ENCODE data around the gene JAML. TPM values are rescaled to one million over a fixed set of nuclear protein-coding genes. Genes with fewer than 3 reads are reported as not detected.

The JAML gene
- total and polyA plus RNA-seq, 2 of the 13 experiments (the other 11 are each of a cell fraction or from before 2014, with no cell fraction given), result 2.0 to 3.3 TPM

DNA sequence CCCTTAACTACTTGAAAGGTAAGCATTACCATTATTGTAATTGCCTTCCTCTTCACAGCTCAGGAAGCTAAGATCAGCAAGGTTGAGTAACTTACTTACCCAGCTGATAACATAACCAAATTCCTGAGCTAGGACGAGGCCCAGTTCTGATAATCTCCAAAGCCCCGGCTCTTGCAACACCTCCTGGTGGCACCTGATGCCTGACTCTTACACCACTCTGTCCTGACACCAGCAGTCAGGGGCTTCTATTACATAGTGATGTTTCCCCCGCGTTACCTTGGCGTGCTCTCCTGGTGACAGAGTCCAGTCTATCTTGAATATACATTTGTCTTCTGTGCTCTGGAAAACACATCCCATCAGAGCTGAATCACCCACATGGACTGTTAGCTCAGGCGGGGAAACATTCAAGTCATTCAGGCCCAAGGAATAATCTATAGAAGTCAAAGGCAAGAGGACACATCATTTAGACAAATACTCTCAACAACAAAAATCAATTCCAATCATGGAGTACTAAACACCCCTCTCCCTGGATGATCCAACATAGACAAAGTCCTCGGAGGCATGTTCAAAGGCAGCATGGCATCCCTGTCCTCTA, 12.6 kb downstream of the JAML start (continued):
- TF ChIP-seq POLR2A (IDR thresholded peaks at IDR 0.05; ENCODE audit: insufficient read depth in 1 of 2, low read depth in 2 of 2, low read length in 2 of 2) (peak in 1 of 2 experiments; percentile 52; a peak in 1 of 4 replicates), SP4 (CRISPR knock-in tag; IDR thresholded peaks at IDR 0.05) (peak; percentile 45; the same call in 1 of the 2 replicates), ZNF619 (CRISPR knock-in tag; IDR thresholded peaks at IDR 0.05) (no peak), MIXL1 (CRISPR knock-in tag; IDR thresholded peaks at IDR 0.05) (peak; percentile 67; the same call in 1 of the 2 replicates), GABPA (IDR thresholded peaks at IDR 0.05; ENCODE audit: low read depth, low read length) (no peak), GABPA (CRISPR knock-in tag; IDR thresholded peaks at IDR 0.05; ENCODE audit: low read depth) (peak; percentile 41; the same call in 1 of the 2 replicates), ZNF775 (CRISPR knock-in tag; IDR thresholded peaks at IDR 0.05; ENCODE audit: borderline replicate concordance) (no peak; the same call in 1 of the 2 replicates), FIP1L1 (IDR thresholded peaks at IDR 0.05; ENCODE audit: borderline replicate concordance, insufficient read depth, low read depth, low read length) (no peak), ZBTB49 (CRISPR knock-in tag; IDR thresholded peaks at IDR 0.05; ENCODE audit: borderline replicate concordance) (no peak), ZNF124 (CRISPR knock-in tag; IDR thresholded peaks at IDR 0.05) (peak; percentile 71), HOXA9 (CRISPR knock-in tag; IDR thresholded peaks at IDR 0.05; ENCODE audit: borderline replicate concordance) (no peak; the same call in 1 of the 2 replicates), TFDP1 (CRISPR knock-in tag; IDR thresholded peaks at IDR 0.05; ENCODE audit: borderline replicate concordance) (peak; percentile 61; the same call in 1 of the 2 replicates), NCOR1 (IDR thresholded peaks at IDR 0.05; ENCODE audit: borderline replicate concordance, low read length) (peak; percentile 91), ZNF232 (CRISPR knock-in tag; IDR thresholded peaks at IDR 0.05; ENCODE audit: borderline replicate concordance) (peak; percentile 53; the same call in 1 of the 2 replicates), ZNF503 (CRISPR knock-in tag; IDR thresholded peaks at IDR 0.05) (peak; percentile 88; the same call in 1 of the 2 replicates), KMT2A (CRISPR knock-in tag; IDR thresholded peaks at IDR 0.05) (no peak), BCL6 (CRISPR knock-in tag; IDR thresholded peaks at IDR 0.05) (peak; percentile 84), ZFX (CRISPR knock-in tag; IDR thresholded peaks at IDR 0.05; ENCODE audit: low read depth) (peak; percentile 74), KLF13 (CRISPR knock-in tag; IDR thresholded peaks at IDR 0.05) (no peak), RCOR2 (CRISPR knock-in tag; IDR thresholded peaks at IDR 0.05) (peak; percentile 53; the same call in 1 of the 2 replicates), ZSCAN20 (CRISPR knock-in tag; IDR thresholded peaks at IDR 0.05; ENCODE audit: borderline replicate concordance) (no peak)
- TF ChIP-seq, protein P1, sequence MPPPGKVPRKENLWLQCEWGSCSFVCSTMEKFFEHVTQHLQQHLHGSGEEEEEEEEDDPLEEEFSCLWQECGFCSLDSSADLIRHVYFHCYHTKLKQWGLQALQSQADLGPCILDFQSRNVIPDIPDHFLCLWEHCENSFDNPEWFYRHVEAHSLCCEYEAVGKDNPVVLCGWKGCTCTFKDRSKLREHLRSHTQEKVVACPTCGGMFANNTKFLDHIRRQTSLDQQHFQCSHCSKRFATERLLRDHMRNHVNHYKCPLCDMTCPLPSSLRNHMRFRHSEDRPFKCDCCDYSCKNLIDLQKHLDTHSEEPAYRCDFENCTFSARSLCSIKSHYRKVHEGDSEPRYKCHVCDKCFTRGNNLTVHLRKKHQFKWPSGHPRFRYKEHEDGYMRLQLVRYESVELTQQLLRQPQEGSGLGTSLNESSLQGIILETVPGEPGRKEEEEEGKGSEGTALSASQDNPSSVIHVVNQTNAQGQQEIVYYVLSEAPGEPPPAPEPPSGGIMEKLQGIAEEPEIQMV (CRISPR knock-in tag; IDR thresholded peaks at IDR 0.05; ENCODE audit: low read depth), result peak; percentile 74; the same call in 1 of the 2 replicates
- TF ChIP-seq, protein P2, sequence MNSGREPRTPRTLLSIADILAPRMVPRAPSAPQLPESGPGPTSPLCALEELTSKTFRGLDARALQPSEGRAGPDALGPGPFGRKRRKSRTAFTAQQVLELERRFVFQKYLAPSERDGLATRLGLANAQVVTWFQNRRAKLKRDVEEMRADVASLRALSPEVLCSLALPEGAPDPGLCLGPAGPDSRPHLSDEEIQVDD (CRISPR knock-in tag; IDR thresholded peaks at IDR 0.05; ENCODE audit: borderline replicate concordance), result 0 out of 2 replicates have a peak, but pooled peaks have one; percentile 22
